HG02840 (cell line): Measurements from ENCODE around the gene FYTTD1.

ENCODE experiments used
- ATAC-seq: cut with Tn5 transposase; IDR thresholded peaks from one replicate; pipeline ENCODE4 v1.9.1; 2021; ENCODE audit warnings: mild to moderate bottlenecking, moderate library complexity, moderate number of reproducible peaks; ENCODE audit not compliant: unreplicated experiment, low FRiP score

The FYTTD1 gene

GRCh38 chr3:197829397-197830045, 79.8 kb downstream of the FYTTD1 start:
- ATAC-seq, result no peak

GRCh38 chr3:197830308-197830966, 80.8 kb downstream of the FYTTD1 start:
- no peak for ATAC-seq

GRCh38 chr3:197830967-197831313, 81.3 kb downstream of the FYTTD1 start:
- ATAC-seq, result no peak

GRCh38 chr3:197833930-197834715, 84.4 kb downstream of the FYTTD1 start:
- ATAC-seq, result no peak

GRCh38 chr3:197835509-197835908, 85.8 kb downstream of the FYTTD1 start:
- no peak for ATAC-seq

- ATAC-seq, result no peak
These were observed 86.6 kb downstream of the FYTTD1 start for GRCh38 chr3:197836244-197836643.
